Panc1 (cell line): ENCODE measurements around the gene LIME1. TPM values are rescaled to one million over a fixed set of nuclear protein-coding genes. Genes with fewer than 3 reads are reported as not detected.

Experiments
- ATAC-seq: fragments of 200-7000 bp; cut with Tn5 transposase; 2 replicates; pipeline ENCODE4 v1.9.1; 2020; ENCODE audit warnings: mild to moderate bottlenecking, moderate library complexity
- BruUV-seq: library from RNA; stranded (reverse); fragments of 400-500 nt; replicated peaks from 2 replicates; lab custom pipeline; 2021; lab: Mats Ljungman, UMichigan
- CTCF ChIA-PET: fragments of 300-600 bp; sonication (Branson Sonifier 250); formaldehyde crosslinking; loops from one replicate; lab custom pipeline; 2022; ENCODE audit warnings: antibody characterized with exemption; lab: Charles Lee
- POLR2A ChIA-PET: fragments of 300-600 bp; sonication (Branson Sonifier 250); formaldehyde crosslinking; loops from one replicate; lab custom pipeline; 2022; ENCODE audit warnings: antibody characterized with exemption; lab: Charles Lee
- DNase-seq: peaks from one replicate; pipeline ENCODE4 v3.0.0-alpha.2; 2010; ENCODE audit warnings: low read depth, low spot score
- H3K27ac ChIP-seq: 2 replicates; pipeline ENCODE4 v1.5.1; 2011; ENCODE audit warnings: mild to moderate bottlenecking, low read length, inconsistent platforms
- H3K27me3 ChIP-seq: fragments of 200-500 bp; sonication (Bioruptor generic); 2 replicates; pipeline ENCODE4 v1.6.0; 2014; ENCODE audit warnings: low read length, inconsistent platforms; ENCODE audit not compliant: control insufficient read depth, insufficient read depth
- H3K36me3 ChIP-seq: fragments of 200-500 bp; sonication (Bioruptor generic); 2 replicates; pipeline ENCODE4 v1.5.1; 2014; ENCODE audit warnings: inconsistent platforms, mild to moderate bottlenecking, low read length, moderate library complexity; ENCODE audit not compliant: control insufficient read depth, insufficient read depth
- H3K4me1 ChIP-seq: 2 replicates; pipeline ENCODE4 v1.5.1; 2011; ENCODE audit warnings: inconsistent platforms, mild to moderate bottlenecking, low read length, moderate library complexity; ENCODE audit not compliant: control insufficient read depth, insufficient read depth
- H3K4me3 ChIP-seq, 2 experiments: 2 replicates each; pipeline ENCODE4 v1.5.1; 2011 to 2012; ENCODE audit warnings: low read depth in 2 of 2, low read length in 2 of 2, mild to moderate bottlenecking in 2 of 2, inconsistent platforms in 1 of 2, moderate library complexity in 1 of 2
- H3K9me3 ChIP-seq: fragments of 200-500 bp; sonication (Bioruptor generic); 2 replicates; pipeline ENCODE4 v1.5.1; 2014; ENCODE audit warnings: low read depth, mild to moderate bottlenecking, inconsistent platforms, low read length, moderate library complexity; ENCODE audit not compliant: control insufficient read depth, insufficient read depth
- CTCF ChIP-seq: fragments of 450-650 bp; IDR thresholded peaks from 2 replicates; pipeline ENCODE4 v1.5.1; 2017; ENCODE audit warnings: mild to moderate bottlenecking
- POLR2AphosphoS5 ChIP-seq: IDR thresholded peaks from 2 replicates; pipeline ENCODE4 v1.6.1; 2012; ENCODE audit warnings: mild to moderate bottlenecking, low read depth, low read length, moderate library complexity
- REST ChIP-seq, 2 experiments: IDR thresholded peaks; 2 replicates each; pipeline ENCODE4 v1.6.1; 2011 to 2012; ENCODE audit warnings: low read depth in 2 of 2, control low read depth in 1 of 2, low read length in 1 of 2, mild to moderate bottlenecking in 1 of 2, moderate library complexity in 1 of 2; ENCODE audit not compliant: insufficient read depth in 1 of 2
- SIN3A ChIP-seq: IDR thresholded peaks from 2 replicates; pipeline ENCODE4 v1.6.1; 2012; ENCODE audit warnings: low read depth, mild to moderate bottlenecking, low read length, moderate library complexity, borderline replicate concordance; ENCODE audit not compliant: insufficient read depth
- TCF7L2 ChIP-seq: IDR thresholded peaks from 2 replicates; pipeline ENCODE4 v1.6.1; 2011; ENCODE audit warnings: mild to moderate bottlenecking, low read depth, low read length, inconsistent platforms
- in situ Hi-C: cut with HindIII; loops from 2 replicates; pipeline ENCODE4 v1.10.0; 2016; ENCODE audit warnings: low sequenced_read_pairs, low pct_unique_long_range_greater_than_20kb
- intact Hi-C: fragments of 100-400 bp; cut with micrococcal nuclease; formaldehyde crosslinking; loops from one replicate; pipeline ENCODE4 v1.10.0; 2022; ENCODE audit not compliant: unreplicated experiment
- total RNA-seq: library from RNA; stranded (reverse); gene quantifications from one replicate; pipeline ENCODE4 v1.2.1, GENCODE V29; 2021; ENCODE audit not compliant: unreplicated experiment

The LIME1 gene
- total RNA-seq, 1 experiment from 2014 or later = 15.2 TPM

- Histone ChIP-seq H3K27ac (peak overlapping the region; percentile 77), H3K9me3 (no peaks in the 10 kb centered on the region), H3K4me1 (peaks cover 36% of the 10 kb centered on the region), H3K27me3 (no peaks in the 10 kb centered on the region), H3K4me3 (peak overlapping the region; percentile 63 to 66), H3K36me3 (no peaks in the 10 kb centered on the region; the same call in 1 of the 2 replicates)
- in situ Hi-C loops (no loop called here), intact Hi-C loops (no loop called here)
- no TSS peak for BruUV-seq
- no peak for TF ChIP-seq CTCF
- TF ChIP-seq REST (IDR thresholded peaks at IDR 0.05; ENCODE audit: insufficient read depth in 1 of 2, low read depth in 2 of 2, low read length in 1 of 2) = no peak
- no peak for TF ChIP-seq SIN3A
- no peak for TF ChIP-seq POLR2AphosphoS5
- TF ChIP-seq TCF7L2 = no peak
- POLR2A ChIA-PET = interaction anchor here (0.5 to 0.6 kb wide), 4 partner anchors 15 to 203 kb away, joined by 3 to 16 read pairs (median 3); no protein-coding TSS in a partner anchor
- DNase-seq (no peak), ATAC-seq (peak; percentile 50)
- CTCF ChIA-PET = interaction anchor here (0.5 to 0.6 kb wide), 2 partner anchors 31 to 126 kb away, joined by 3 read pairs; no protein-coding TSS in a partner anchor
These were observed 4.3 kb downstream of the LIME1 start for GRCh38 chr20:63740627-63741353.

- DNase-seq (no peak), ATAC-seq (no peak)
- intact Hi-C loops = no loop called here
- no peaks in the 10 kb centered on the region for H3K27me3 ChIP-seq
- H3K9me3 ChIP-seq = no peaks in the 10 kb centered on the region
- CTCF ChIA-PET = interaction anchor here (0.6 kb wide), 1 partner anchor 32 kb away, joined by 3 read pairs; no protein-coding TSS in a partner anchor
- peak overlapping the region; percentile 77 for H3K27ac ChIP-seq
- H3K4me3 ChIP-seq = peak overlapping the region; percentile 63 to 66
- TF ChIP-seq REST (IDR thresholded peaks at IDR 0.05; ENCODE audit: insufficient read depth in 1 of 2, low read depth in 2 of 2, low read length in 1 of 2) (no peak), SIN3A (no peak), TCF7L2 (no peak), POLR2AphosphoS5 (no peak), CTCF (no peak)
- in situ Hi-C loops = no loop called here
- POLR2A ChIA-PET = interaction anchor here (0.5 to 0.6 kb wide), 2 partner anchors 107 to 203 kb away, joined by 3 to 16 read pairs; no protein-coding TSS in a partner anchor
- no TSS peak for BruUV-seq
- no peaks in the 10 kb centered on the region; the same call in 1 of the 2 replicates for H3K36me3 ChIP-seq
- peaks cover 31% of the 10 kb centered on the region for H3K4me1 ChIP-seq
These were observed 4.9 kb downstream of the LIME1 start for GRCh38 chr20:63741354-63741675.
